H9 (cell line): Measurements from ENCODE around the gene MAPK11. TPM values are rescaled to one million over a fixed set of nuclear protein-coding genes. Genes with fewer than 3 reads are reported as not detected.

ENCODE experiments used
- DNase-seq: peaks from one replicate; pipeline ENCODE4 v3.0.0-alpha.2; 2017
- H2AFZ ChIP-seq: one replicate; pipeline ENCODE4 v1.6.1; 2013; ENCODE audit warnings: mild to moderate bottlenecking, low read length, control low read depth, moderate library complexity
- H2AK5ac ChIP-seq: 2 replicates; pipeline ENCODE4 v1.6.1; 2013; ENCODE audit warnings: low read length, control low read depth, mixed read lengths; ENCODE audit not compliant: insufficient read length
- H2BK120ac ChIP-seq: one replicate; pipeline ENCODE4 v1.6.1; 2013; ENCODE audit warnings: low read depth, mild to moderate bottlenecking, low read length, control low read depth, inconsistent platforms; ENCODE audit not compliant: poor library complexity, severe bottlenecking
- H2BK12ac ChIP-seq: 2 replicates; pipeline ENCODE4 v1.6.1; 2013; ENCODE audit warnings: low read length, control low read depth, mixed read lengths, low read depth; ENCODE audit not compliant: insufficient read length
- H2BK15ac ChIP-seq: 2 replicates; pipeline ENCODE4 v1.6.1; 2013; ENCODE audit warnings: low read depth, low read length, control low read depth
- H2BK20ac ChIP-seq: one replicate; pipeline ENCODE4 v1.6.1; 2013; ENCODE audit warnings: low read depth, mild to moderate bottlenecking, low read length, control low read depth, inconsistent platforms; ENCODE audit not compliant: poor library complexity, severe bottlenecking
- H2BK5ac ChIP-seq: 2 replicates; pipeline ENCODE4 v1.6.1; 2013; ENCODE audit warnings: low read length, control low read depth, mixed read lengths; ENCODE audit not compliant: insufficient read length
- H3K14ac ChIP-seq: 2 replicates; pipeline ENCODE4 v1.6.1; 2013; ENCODE audit warnings: low read length, control low read depth; ENCODE audit not compliant: insufficient read depth
- H3K18ac ChIP-seq: 2 replicates; pipeline ENCODE4 v1.6.1; 2013; ENCODE audit warnings: low read depth, mild to moderate bottlenecking, mixed read lengths, low read length, control low read depth; ENCODE audit not compliant: insufficient read length
- H3K23ac ChIP-seq: 2 replicates; pipeline ENCODE4 v1.6.1; 2013; ENCODE audit warnings: low read length, control low read depth, mixed read lengths, low read depth; ENCODE audit not compliant: insufficient read length
- H3K23me2 ChIP-seq: 2 replicates; pipeline ENCODE4 v1.6.1; 2013; ENCODE audit warnings: low read depth, mild to moderate bottlenecking, mixed read lengths, low read length, control low read depth; ENCODE audit not compliant: insufficient read length, poor library complexity, severe bottlenecking
- H3K27ac ChIP-seq: 2 replicates; pipeline ENCODE4 v1.5.1; 2013; ENCODE audit warnings: low read length, control low read depth, mixed read lengths, low read depth; ENCODE audit not compliant: insufficient read length
- H3K27me3 ChIP-seq: 2 replicates; pipeline ENCODE4 v1.6.1; 2013; ENCODE audit warnings: low read length, control low read depth, inconsistent platforms; ENCODE audit not compliant: insufficient read depth
- H3K4ac ChIP-seq: 2 replicates; pipeline ENCODE4 v1.6.1; 2013; ENCODE audit warnings: low read depth, mild to moderate bottlenecking, control low read depth, inconsistent platforms, low read length, moderate library complexity
- H3K4me1 ChIP-seq: 2 replicates; pipeline ENCODE4 v1.6.1; 2013; ENCODE audit warnings: low read length, control low read depth, inconsistent platforms; ENCODE audit not compliant: insufficient read depth
- H3K4me2 ChIP-seq: 2 replicates; pipeline ENCODE4 v1.6.1; 2013; ENCODE audit warnings: low read length, control low read depth, mixed read lengths; ENCODE audit not compliant: insufficient read length, insufficient read depth
- H3K56ac ChIP-seq: 2 replicates; pipeline ENCODE4 v1.6.1; 2013; ENCODE audit warnings: low read depth, mild to moderate bottlenecking, mixed read lengths, low read length, control low read depth; ENCODE audit not compliant: insufficient read length
- H3K79me1 ChIP-seq: 2 replicates; pipeline ENCODE4 v1.6.1; 2013; ENCODE audit warnings: low read depth, mild to moderate bottlenecking, moderate library complexity, low read length, control low read depth, inconsistent platforms; ENCODE audit not compliant: insufficient read depth, poor library complexity, severe bottlenecking
- H3K79me2 ChIP-seq: 2 replicates; pipeline ENCODE4 v1.6.1; 2013; ENCODE audit warnings: low read length, control low read depth, inconsistent platforms; ENCODE audit not compliant: insufficient read depth
- H3K9ac ChIP-seq: 2 replicates; pipeline ENCODE4 v1.6.1; 2013; ENCODE audit warnings: low read length, control low read depth, mixed read lengths; ENCODE audit not compliant: insufficient read length; ENCODE audit errors: extremely low read depth
- H3K9me3 ChIP-seq: one replicate; pipeline ENCODE4 v1.6.1; 2013; ENCODE audit warnings: low read depth, low read length, inconsistent platforms; ENCODE audit not compliant: control insufficient read depth
- H3T11ph ChIP-seq: one replicate; pipeline ENCODE4 v1.6.1; 2013; ENCODE audit warnings: mild to moderate bottlenecking, low read length, control low read depth, inconsistent platforms
- H4K20me1 ChIP-seq: one replicate; pipeline ENCODE4 v1.6.1; 2013; ENCODE audit not compliant: control insufficient read depth, insufficient read length, insufficient read depth
- H4K5ac ChIP-seq: 2 replicates; pipeline ENCODE4 v1.6.1; 2013; ENCODE audit warnings: low read depth, mild to moderate bottlenecking, mixed read lengths, low read length, control low read depth; ENCODE audit not compliant: insufficient read length
- H4K8ac ChIP-seq: replicated peaks from 2 replicates; pipeline ENCODE4 v1.6.1; 2013; ENCODE audit warnings: low read length, control low read depth, mixed read lengths, low read depth; ENCODE audit not compliant: insufficient read length
- H4K91ac ChIP-seq: 2 replicates; pipeline ENCODE4 v1.6.1; 2013; ENCODE audit warnings: low read depth, mild to moderate bottlenecking, moderate library complexity, mixed read lengths, low read length, control low read depth; ENCODE audit not compliant: insufficient read length
- H3K27ac Mint-ChIP-seq, 3 experiments: 2 replicates in 2 of 3; 3 replicates in 1 of 3; pipeline ENCODE4 v1.8.0; 2020 to 2021; ENCODE audit warnings: mixed read lengths in 3 of 3, mild to moderate bottlenecking in 1 of 3, moderate library complexity in 1 of 3
- H3K27me3 Mint-ChIP-seq: 2 replicates; pipeline ENCODE4 v1.8.0; 2021; ENCODE audit warnings: low read depth, mild to moderate bottlenecking, moderate library complexity, mixed read lengths
- H3K36me3 Mint-ChIP-seq, 3 experiments: 2 replicates in 2 of 3; 3 replicates in 1 of 3; pipeline ENCODE4 v1.8.0; 2020 to 2021; ENCODE audit warnings: low read depth in 3 of 3, mixed read lengths in 3 of 3; ENCODE audit not compliant: insufficient read depth in 1 of 3
- H3K4me1 Mint-ChIP-seq, 2 experiments: 2 replicates each; pipeline ENCODE4 v1.8.0; 2020; ENCODE audit warnings: mixed read lengths in 2 of 2
- H3K4me3 Mint-ChIP-seq, 2 experiments: 2 replicates in 1 of 2; 3 replicates in 1 of 2; pipeline ENCODE4 v1.8.0; 2020 to 2021; ENCODE audit warnings: mild to moderate bottlenecking in 2 of 2, mixed read lengths in 2 of 2, moderate library complexity in 1 of 2
- H3K9me3 Mint-ChIP-seq, 2 experiments: 2 replicates in 1 of 2; 3 replicates in 1 of 2; pipeline ENCODE4 v1.8.0; 2020; ENCODE audit warnings: mild to moderate bottlenecking in 2 of 2, mixed read lengths in 2 of 2, moderate library complexity in 1 of 2
- WGBS: extraction: QIAGEN DNeasy Blood & Tissue Kit; methylation state at CpG from one replicate; pipeline ENCODE4 v1.1.7; 2013; ENCODE audit warnings: missing lambda C conversion rate, low lambda C conversion rate, mixed read lengths; ENCODE audit not compliant: insufficient read length; ENCODE audit errors: extremely low coverage; 5-methylcytosine and 5-hydroxymethylcytosine counted together
- total RNA-seq: library from RNA; stranded (reverse); gene quantifications from 2 replicates; pipeline ENCODE4 v1.2.1, GENCODE V29; 2021
- TF ChIP-seq, protein P1 (sequence below): fragments of 200-600 bp; sonication (generic); conservative IDR thresholded peaks from 3 replicates; pipeline ENCODE4 v1.8.0; 2021; ENCODE audit warnings: antibody characterized with exemption, mild to moderate bottlenecking

Gene MAPK11
- total RNA-seq, 1 experiment from 2014 or later: 1.5 TPM

DNA sequence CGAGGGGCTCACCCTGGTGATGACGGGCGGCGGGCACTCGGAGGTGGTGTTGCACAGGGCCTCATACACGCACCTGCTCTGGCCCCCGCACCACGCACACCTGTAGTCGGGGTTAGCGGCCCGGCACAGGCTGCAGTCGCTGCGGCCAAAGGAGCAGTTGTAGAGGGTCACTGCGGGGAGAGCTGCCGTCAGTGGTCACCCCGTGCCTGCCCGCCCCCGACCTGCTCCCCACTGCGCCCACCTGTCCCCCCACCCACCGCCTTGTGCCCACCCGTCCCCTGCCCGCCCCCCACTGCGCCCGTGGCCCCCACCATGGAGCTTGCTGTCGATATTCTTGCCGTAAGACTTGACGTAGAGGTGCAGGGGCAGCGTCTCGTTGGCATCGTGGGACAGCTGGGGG, 13.6 kb upstream of the MAPK11 start:
- Histone ChIP-seq H3K4me2 (no peak overlapping the region), H2AK5ac (no peak overlapping the region), H4K20me1 (no peaks in the 10 kb centered on the region), H2BK15ac (no peak overlapping the region), H3K4ac (no peak overlapping the region), H4K91ac (no peak overlapping the region), H4K8ac (no peak overlapping the region), H3K18ac (no peak overlapping the region), H2AFZ (no peak overlapping the region), H3K23ac (no peak overlapping the region), H3K23me2 (peaks cover 3% of the 10 kb centered on the region), H3T11ph (no peak overlapping the region), H3K9me3 (no peaks in the 10 kb centered on the region), H2BK12ac (no peak overlapping the region), H3K9ac (no peak overlapping the region), H3K27ac (no peak overlapping the region), H2BK120ac (no peak overlapping the region), H3K56ac (no peak overlapping the region), H3K79me1 (no peaks in the 10 kb centered on the region), H3K14ac (no peak overlapping the region), H2BK20ac (no peak overlapping the region), H3K4me1 (no peaks in the 10 kb centered on the region), H3K79me2 (no peaks in the 10 kb centered on the region), H4K5ac (no peak overlapping the region), H2BK5ac (no peak overlapping the region), H3K27me3 (no peaks in the 10 kb centered on the region)
- TF ChIP-seq, protein P1, sequence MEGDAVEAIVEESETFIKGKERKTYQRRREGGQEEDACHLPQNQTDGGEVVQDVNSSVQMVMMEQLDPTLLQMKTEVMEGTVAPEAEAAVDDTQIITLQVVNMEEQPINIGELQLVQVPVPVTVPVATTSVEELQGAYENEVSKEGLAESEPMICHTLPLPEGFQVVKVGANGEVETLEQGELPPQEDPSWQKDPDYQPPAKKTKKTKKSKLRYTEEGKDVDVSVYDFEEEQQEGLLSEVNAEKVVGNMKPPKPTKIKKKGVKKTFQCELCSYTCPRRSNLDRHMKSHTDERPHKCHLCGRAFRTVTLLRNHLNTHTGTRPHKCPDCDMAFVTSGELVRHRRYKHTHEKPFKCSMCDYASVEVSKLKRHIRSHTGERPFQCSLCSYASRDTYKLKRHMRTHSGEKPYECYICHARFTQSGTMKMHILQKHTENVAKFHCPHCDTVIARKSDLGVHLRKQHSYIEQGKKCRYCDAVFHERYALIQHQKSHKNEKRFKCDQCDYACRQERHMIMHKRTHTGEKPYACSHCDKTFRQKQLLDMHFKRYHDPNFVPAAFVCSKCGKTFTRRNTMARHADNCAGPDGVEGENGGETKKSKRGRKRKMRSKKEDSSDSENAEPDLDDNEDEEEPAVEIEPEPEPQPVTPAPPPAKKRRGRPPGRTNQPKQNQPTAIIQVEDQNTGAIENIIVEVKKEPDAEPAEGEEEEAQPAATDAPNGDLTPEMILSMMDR: no peak
- H3K9me3 Mint-ChIP-seq: no peaks in the 10 kb centered on the region; a peak in 1 of 5 replicates
- peaks cover 20 to 48% (median 47%) of the 10 kb centered on the region in 3 experiments for H3K36me3 Mint-ChIP-seq
- H3K27ac Mint-ChIP-seq: no peak overlapping the region
- no peaks in the 10 kb centered on the region for H3K27me3 Mint-ChIP-seq
- no CpG with 5 or more reads among the region's 30 CpGs for WGBS
- H3K4me3 Mint-ChIP-seq: no peak overlapping the region
- DNase-seq: no peak
- H3K4me1 Mint-ChIP-seq: no peaks in the 10 kb centered on the region
